Neural cell (in vitro differentiated cells): ENCODE results near the gene MYBL2. TPM values are rescaled to one million over a fixed set of nuclear protein-coding genes. Genes with fewer than 3 reads are reported as not detected.

ENCODE experiments used
- H2AFZ ChIP-seq: fragments of 200-600, 300-800 bp; sonication (generic), shearing (Covaris generic); 2 replicates; pipeline ENCODE4 v1.6.0; 2014; ENCODE audit warnings: low read depth, mild to moderate bottlenecking, antibody characterized with exemption, low read length, moderate library complexity
- H3F3A ChIP-seq: fragments of 200-600 bp; shearing (Covaris generic); 2 replicates; pipeline ENCODE4 v1.6.1; 2016; ENCODE audit warnings: mild to moderate bottlenecking, moderate library complexity, mixed read lengths, antibody characterized with exemption, low read length; ENCODE audit not compliant: insufficient read depth, poor library complexity, severe bottlenecking
- H3K27ac ChIP-seq: fragments of 200-600, 300-800 bp; sonication (generic), shearing (Covaris generic); 2 replicates; pipeline ENCODE4 v1.5.1; 2014; ENCODE audit warnings: mild to moderate bottlenecking, low read length, moderate library complexity
- H3K27me3 ChIP-seq: fragments of 300-800, 200-600 bp; sonication (generic), shearing (Covaris generic); 2 replicates; pipeline ENCODE4 v1.6.0; 2014; ENCODE audit warnings: mild to moderate bottlenecking, low read depth, low read length, moderate library complexity; ENCODE audit not compliant: insufficient read depth
- H3K36me3 ChIP-seq: fragments of 300-800, 200-600 bp; sonication (generic), shearing (Covaris generic); 2 replicates; pipeline ENCODE4 v1.5.1; 2014; ENCODE audit warnings: mild to moderate bottlenecking, antibody characterized with exemption, low read length, moderate library complexity; ENCODE audit not compliant: insufficient read depth
- H3K4me2 ChIP-seq: fragments of 300-800, 200-600 bp; sonication (generic), shearing (Covaris generic); 2 replicates; pipeline ENCODE4 v1.6.0; 2014; ENCODE audit warnings: mild to moderate bottlenecking, low read length
- H3K4me3 ChIP-seq: fragments of 300-800, 200-600 bp; sonication (generic), shearing (Covaris generic); 2 replicates; pipeline ENCODE4 v1.5.1; 2014; ENCODE audit warnings: mild to moderate bottlenecking, low read length, moderate library complexity
- H3K79me2 ChIP-seq: fragments of 200-600 bp; shearing (Covaris generic); replicated peaks from 2 replicates; pipeline ENCODE4 v1.6.0; 2014; ENCODE audit warnings: mild to moderate bottlenecking, low read length, moderate library complexity; ENCODE audit not compliant: insufficient read depth
- H3K9ac ChIP-seq: fragments of 300-800, 200-600 bp; sonication (generic), shearing (Covaris generic); 2 replicates; pipeline ENCODE4 v1.6.1; 2016; ENCODE audit warnings: mild to moderate bottlenecking, low read length, mixed read lengths
- H3K9me2 ChIP-seq: fragments of 200-600 bp; shearing (Covaris generic); 2 replicates; pipeline ENCODE4 v1.6.1; 2016; ENCODE audit warnings: mild to moderate bottlenecking, low read length, mixed read lengths; ENCODE audit not compliant: insufficient read depth
- H3K9me3 ChIP-seq: fragments of 200-600, 300-800 bp; sonication (generic), shearing (Covaris generic); 2 replicates; pipeline ENCODE4 v1.6.1; 2016; ENCODE audit warnings: mild to moderate bottlenecking, mixed run types, low read length, moderate library complexity, mixed read lengths
- H4K20me1 ChIP-seq: fragments of 200-600 bp; shearing (Covaris generic); 2 replicates; pipeline ENCODE4 v1.6.1; 2016; ENCODE audit warnings: mild to moderate bottlenecking, mixed run types; ENCODE audit not compliant: insufficient read depth
- EP300 ChIP-seq: fragments of 450-650 bp; conservative IDR thresholded peaks from 2 replicates; pipeline ENCODE4 v1.6.1; 2014; ENCODE audit warnings: antibody characterized with exemption, mild to moderate bottlenecking, moderate library complexity; ENCODE audit not compliant: poor library complexity, severe bottlenecking
- EZH2 ChIP-seq: fragments of 200-600, 300-800 bp; shearing (Covaris generic), sonication (generic); IDR thresholded peaks from 2 replicates; pipeline ENCODE4 v1.6.1; 2014; ENCODE audit warnings: antibody characterized with exemption, low read length, borderline replicate concordance, mild to moderate bottlenecking; ENCODE audit not compliant: insufficient read depth, poor library complexity, severe bottlenecking
- MXI1 ChIP-seq: fragments of 450-650 bp; conservative IDR thresholded peaks from 2 replicates; pipeline ENCODE4 v1.6.1; 2014; ENCODE audit warnings: antibody characterized with exemption, mild to moderate bottlenecking; ENCODE audit not compliant: poor library complexity, severe bottlenecking
- POLR2AphosphoS5 ChIP-seq: IDR thresholded peaks from 2 replicates; pipeline ENCODE4 v1.6.1; 2012
- RAD21 ChIP-seq: fragments of 450-650 bp; conservative IDR thresholded peaks from 2 replicates; pipeline ENCODE4 v1.6.1; 2014; ENCODE audit warnings: antibody characterized with exemption, mild to moderate bottlenecking, moderate library complexity
- SMC3 ChIP-seq: fragments of 450-650 bp; conservative IDR thresholded peaks from 2 replicates; pipeline ENCODE4 v1.6.1; 2014; ENCODE audit warnings: antibody characterized with exemption, mild to moderate bottlenecking, moderate library complexity; ENCODE audit not compliant: poor library complexity
- TAF1 ChIP-seq: IDR thresholded peaks from 2 replicates; pipeline ENCODE4 v1.6.1; 2012; ENCODE audit warnings: low read depth
- polyA plus RNA-seq: library from polyadenylated mRNA; depleted of rRNA; stranded (reverse); fragments of >200 nt; gene quantifications from 2 replicates; pipeline ENCODE4 v1.2.3, GENCODE V29; 2014
- TF ChIP-seq, protein P1 (sequence below): IDR thresholded peaks from 2 replicates; pipeline ENCODE4 v1.6.1; 2012; ENCODE audit warnings: borderline replicate concordance
- TF ChIP-seq, protein P2 (sequence below): fragments of 450-650 bp; IDR thresholded peaks from 2 replicates; pipeline ENCODE4 v1.5.1; 2014; ENCODE audit warnings: antibody characterized with exemption, mild to moderate bottlenecking, moderate library complexity; ENCODE audit not compliant: poor library complexity, severe bottlenecking

MYBL2 gene
- polyA plus RNA-seq, 1 donor from 2014 or later, result not detected

DNA sequence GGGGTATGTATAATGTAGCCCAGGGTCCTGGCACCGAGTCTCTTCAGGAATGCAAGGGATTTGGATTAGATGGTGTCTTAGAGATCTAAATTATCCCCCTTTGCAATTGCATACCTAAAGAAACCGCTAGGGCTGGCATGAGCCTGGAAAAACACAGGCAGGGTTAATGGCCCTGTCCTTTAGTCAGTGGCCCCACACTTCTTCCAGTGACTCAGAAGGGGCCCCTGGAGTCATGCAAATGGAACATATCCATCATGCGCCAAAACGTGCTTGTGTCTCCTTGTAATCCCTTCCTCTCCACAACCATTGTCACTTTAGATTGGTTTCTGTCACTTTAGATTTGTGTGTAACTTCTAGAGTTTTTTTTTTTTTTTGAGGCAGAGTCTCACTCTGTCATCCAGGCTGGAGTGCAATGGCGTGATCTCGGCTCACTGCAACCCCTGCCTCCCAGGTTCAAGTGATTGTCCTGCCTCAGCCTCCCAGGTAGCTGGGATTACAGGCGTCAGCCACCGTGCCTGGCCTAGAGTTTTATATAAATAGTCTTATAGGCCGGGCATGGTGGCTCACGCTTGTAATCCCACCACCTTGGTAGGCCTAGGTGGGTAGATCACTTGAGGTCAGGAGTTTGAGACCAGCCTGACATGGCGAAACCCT is 8.7 kb upstream of the MYBL2 start:
- TF ChIP-seq MXI1, result no peak
- TF ChIP-seq, protein P1, sequence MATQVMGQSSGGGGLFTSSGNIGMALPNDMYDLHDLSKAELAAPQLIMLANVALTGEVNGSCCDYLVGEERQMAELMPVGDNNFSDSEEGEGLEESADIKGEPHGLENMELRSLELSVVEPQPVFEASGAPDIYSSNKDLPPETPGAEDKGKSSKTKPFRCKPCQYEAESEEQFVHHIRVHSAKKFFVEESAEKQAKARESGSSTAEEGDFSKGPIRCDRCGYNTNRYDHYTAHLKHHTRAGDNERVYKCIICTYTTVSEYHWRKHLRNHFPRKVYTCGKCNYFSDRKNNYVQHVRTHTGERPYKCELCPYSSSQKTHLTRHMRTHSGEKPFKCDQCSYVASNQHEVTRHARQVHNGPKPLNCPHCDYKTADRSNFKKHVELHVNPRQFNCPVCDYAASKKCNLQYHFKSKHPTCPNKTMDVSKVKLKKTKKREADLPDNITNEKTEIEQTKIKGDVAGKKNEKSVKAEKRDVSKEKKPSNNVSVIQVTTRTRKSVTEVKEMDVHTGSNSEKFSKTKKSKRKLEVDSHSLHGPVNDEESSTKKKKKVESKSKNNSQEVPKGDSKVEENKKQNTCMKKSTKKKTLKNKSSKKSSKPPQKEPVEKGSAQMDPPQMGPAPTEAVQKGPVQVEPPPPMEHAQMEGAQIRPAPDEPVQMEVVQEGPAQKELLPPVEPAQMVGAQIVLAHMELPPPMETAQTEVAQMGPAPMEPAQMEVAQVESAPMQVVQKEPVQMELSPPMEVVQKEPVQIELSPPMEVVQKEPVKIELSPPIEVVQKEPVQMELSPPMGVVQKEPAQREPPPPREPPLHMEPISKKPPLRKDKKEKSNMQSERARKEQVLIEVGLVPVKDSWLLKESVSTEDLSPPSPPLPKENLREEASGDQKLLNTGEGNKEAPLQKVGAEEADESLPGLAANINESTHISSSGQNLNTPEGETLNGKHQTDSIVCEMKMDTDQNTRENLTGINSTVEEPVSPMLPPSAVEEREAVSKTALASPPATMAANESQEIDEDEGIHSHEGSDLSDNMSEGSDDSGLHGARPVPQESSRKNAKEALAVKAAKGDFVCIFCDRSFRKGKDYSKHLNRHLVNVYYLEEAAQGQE, result no peak
- TF ChIP-seq RAD21, result no peak
- no peak for TF ChIP-seq EZH2
- TF ChIP-seq SMC3, result no peak
- TF ChIP-seq TAF1, result no peak
- TF ChIP-seq, protein P2, sequence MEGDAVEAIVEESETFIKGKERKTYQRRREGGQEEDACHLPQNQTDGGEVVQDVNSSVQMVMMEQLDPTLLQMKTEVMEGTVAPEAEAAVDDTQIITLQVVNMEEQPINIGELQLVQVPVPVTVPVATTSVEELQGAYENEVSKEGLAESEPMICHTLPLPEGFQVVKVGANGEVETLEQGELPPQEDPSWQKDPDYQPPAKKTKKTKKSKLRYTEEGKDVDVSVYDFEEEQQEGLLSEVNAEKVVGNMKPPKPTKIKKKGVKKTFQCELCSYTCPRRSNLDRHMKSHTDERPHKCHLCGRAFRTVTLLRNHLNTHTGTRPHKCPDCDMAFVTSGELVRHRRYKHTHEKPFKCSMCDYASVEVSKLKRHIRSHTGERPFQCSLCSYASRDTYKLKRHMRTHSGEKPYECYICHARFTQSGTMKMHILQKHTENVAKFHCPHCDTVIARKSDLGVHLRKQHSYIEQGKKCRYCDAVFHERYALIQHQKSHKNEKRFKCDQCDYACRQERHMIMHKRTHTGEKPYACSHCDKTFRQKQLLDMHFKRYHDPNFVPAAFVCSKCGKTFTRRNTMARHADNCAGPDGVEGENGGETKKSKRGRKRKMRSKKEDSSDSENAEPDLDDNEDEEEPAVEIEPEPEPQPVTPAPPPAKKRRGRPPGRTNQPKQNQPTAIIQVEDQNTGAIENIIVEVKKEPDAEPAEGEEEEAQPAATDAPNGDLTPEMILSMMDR, result no peak
- no peak for TF ChIP-seq EP300
- no peak for TF ChIP-seq POLR2AphosphoS5
- Histone ChIP-seq H2AFZ (peak overlapping the region; percentile 98), H4K20me1 (no peaks in the 10 kb centered on the region), H3K79me2 (no peaks in the 10 kb centered on the region), H3K9me2 (no peaks in the 10 kb centered on the region), H3F3A (no peaks in the 10 kb centered on the region), H3K36me3 (no peaks in the 10 kb centered on the region), H3K4me2 (peak overlapping the region; percentile 99), H3K9me3 (no peaks in the 10 kb centered on the region), H3K27ac (no peak overlapping the region), H3K27me3 (no peaks in the 10 kb centered on the region), H3K4me3 (peak overlapping the region; percentile 75), H3K9ac (peak overlapping the region; percentile 74)

DNA sequence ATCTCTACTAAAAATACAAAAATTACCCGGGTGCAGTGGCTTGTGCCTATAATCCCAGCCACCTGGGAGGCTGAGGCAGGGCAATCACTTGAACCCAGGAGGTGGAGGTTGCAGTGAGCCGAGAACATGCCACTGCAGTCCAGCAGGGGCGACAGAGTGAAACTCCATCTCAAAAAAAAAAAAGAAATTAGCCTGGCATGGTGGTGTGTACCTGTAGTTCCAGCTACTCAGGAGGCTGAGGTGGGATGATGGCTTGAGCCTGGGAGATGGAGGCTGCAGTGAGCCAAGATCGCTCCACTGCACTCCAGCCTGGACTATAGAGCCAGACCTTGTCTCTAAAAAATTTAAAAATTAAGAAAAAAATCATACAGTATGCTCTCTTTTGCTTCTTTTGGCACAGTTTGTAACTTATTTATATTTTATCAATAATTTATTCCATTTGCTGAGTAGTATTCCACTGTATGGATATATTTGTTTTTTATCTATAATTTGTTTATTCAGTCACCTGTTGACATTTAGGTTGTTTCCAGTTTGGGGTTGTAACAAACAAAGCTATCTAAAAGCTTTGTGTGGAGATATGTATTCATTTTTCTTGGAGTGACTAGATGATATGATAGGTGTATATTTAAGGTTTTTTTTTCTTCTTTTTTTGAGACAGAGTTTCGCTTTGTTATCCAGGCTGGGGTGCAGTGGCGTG is 8.0 kb upstream of the MYBL2 start:
- Histone ChIP-seq H3K9me2 (no peaks in the 10 kb centered on the region), H3K27ac (no peak overlapping the region), H3K4me3 (no peak overlapping the region), H3K4me2 (no peak overlapping the region), H4K20me1 (no peaks in the 10 kb centered on the region), H3K27me3 (no peaks in the 10 kb centered on the region), H3F3A (no peaks in the 10 kb centered on the region), H2AFZ (no peak overlapping the region), H3K36me3 (no peaks in the 10 kb centered on the region), H3K9ac (no peak overlapping the region), H3K79me2 (no peaks in the 10 kb centered on the region), H3K9me3 (no peaks in the 10 kb centered on the region)
- no peak for TF ChIP-seq SMC3
- TF ChIP-seq, protein P2, result no peak
- TF ChIP-seq EP300, result no peak
- TF ChIP-seq RAD21, result no peak
- TF ChIP-seq EZH2, result no peak
- TF ChIP-seq, protein P1, result no peak
- no peak for TF ChIP-seq TAF1
- TF ChIP-seq MXI1, result no peak
- TF ChIP-seq POLR2AphosphoS5, result no peak
